MCF 10A (cell line): Measurements from ENCODE around the gene TARS1. TPM values are rescaled to one million over a fixed set of nuclear protein-coding genes. Genes with fewer than 3 reads are reported as not detected.

ENCODE experiments used
- BruUV-seq: library from RNA; stranded (reverse); fragments of 400-500 nt; replicated peaks from 2 replicates; lab custom pipeline; 2021; lab: Mats Ljungman, UMichigan
- CTCF ChIA-PET: fragments of 300-600 bp; sonication (Branson Sonifier 250); formaldehyde crosslinking; extraction: SDS; loops from one replicate; lab custom pipeline; 2021; ENCODE audit warnings: antibody characterized with exemption, inconsistent platforms; lab: Yijun Ruan, JAX
- POLR2A ChIA-PET: fragments of 300-600, 350-650 bp; sonication (Branson Sonifier 250); formaldehyde crosslinking; extraction: SDS; loops from one replicate; lab custom pipeline; 2020; ENCODE audit warnings: antibody characterized with exemption, inconsistent platforms; lab: Yijun Ruan, JAX
- DNase-seq: peaks from one replicate; pipeline ENCODE4 v3.0.0-alpha.2; 2018; ENCODE audit not compliant: unreplicated experiment
- H3K27ac Mint-ChIP-seq: one replicate; pipeline ENCODE4 v1.8.0; 2022; ENCODE audit warnings: mild to moderate bottlenecking, low read depth, mixed read lengths; ENCODE audit not compliant: unreplicated experiment
- H3K27me3 Mint-ChIP-seq: one replicate; pipeline ENCODE4 v1.8.0; 2022; ENCODE audit warnings: mixed read lengths; ENCODE audit not compliant: insufficient read depth, unreplicated experiment
- H3K36me3 Mint-ChIP-seq: one replicate; pipeline ENCODE4 v1.8.0; 2022; ENCODE audit warnings: mild to moderate bottlenecking, moderate library complexity, mixed read lengths; ENCODE audit not compliant: insufficient read depth, unreplicated experiment
- H3K4me1 Mint-ChIP-seq: one replicate; pipeline ENCODE4 v1.8.0; 2022; ENCODE audit warnings: mixed read lengths; ENCODE audit not compliant: insufficient read depth, unreplicated experiment
- H3K4me3 Mint-ChIP-seq: one replicate; pipeline ENCODE4 v1.8.0; 2022; ENCODE audit warnings: mild to moderate bottlenecking, moderate library complexity, mixed read lengths; ENCODE audit not compliant: unreplicated experiment
- H3K9me3 Mint-ChIP-seq: one replicate; pipeline ENCODE4 v1.8.0; 2022; ENCODE audit warnings: mixed read lengths; ENCODE audit not compliant: unreplicated experiment
- CTCF ChIP-seq: fragments of 200-600 bp; IDR thresholded peaks from one replicate; pipeline ENCODE4 v1.8.0; 2022; ENCODE audit warnings: antibody characterized with exemption, mild to moderate bottlenecking; ENCODE audit not compliant: unreplicated experiment
- intact Hi-C: fragments of 100-400 bp; cut with micrococcal nuclease; formaldehyde crosslinking; loops from 2 replicates; pipeline ENCODE4 v1.14.1; 2022
- total RNA-seq: library from RNA; stranded (reverse); gene quantifications from 2 replicates; pipeline ENCODE4 v1.2.3, GENCODE V29; 2022

The TARS1 gene
- total RNA-seq, 1 experiment from 2014 or later: 469 TPM

- BruUV-seq: no TSS peak
- ChIA-PET POLR2A (interaction anchor here (0.6 to 0.8 kb wide), 2 partner anchors 431 to 918 kb away, joined by 4 read pairs; no protein-coding TSS in a partner anchor), CTCF (no interaction called here)
- Mint-ChIP-seq H3K27ac (no peak overlapping the region), H3K36me3 (no peaks in the 10 kb centered on the region), H3K4me1 (no peaks in the 10 kb centered on the region), H3K9me3 (no peaks in the 10 kb centered on the region), H3K27me3 (no peaks in the 10 kb centered on the region), H3K4me3 (no peak overlapping the region)
- DNase-seq: no peak
- intact Hi-C loops: no loop called here
- TF ChIP-seq CTCF: no peak
These were observed 63.8 kb downstream of the TARS1 start for GRCh38 chr5:33504570-33504969.

- POLR2A ChIA-PET: no interaction called here
- CTCF ChIA-PET: no interaction called here
- no peak for TF ChIP-seq CTCF
- no peaks in the 10 kb centered on the region for H3K4me1 Mint-ChIP-seq
- intact Hi-C loops: no loop called here
- no peaks in the 10 kb centered on the region for H3K27me3 Mint-ChIP-seq
- DNase-seq: no peak
- no peaks in the 10 kb centered on the region for H3K9me3 Mint-ChIP-seq
- H3K27ac Mint-ChIP-seq: no peak overlapping the region
- no peak overlapping the region for H3K4me3 Mint-ChIP-seq
- H3K36me3 Mint-ChIP-seq: no peaks in the 10 kb centered on the region
- BruUV-seq: no TSS peak
These were observed 66.7 kb downstream of the TARS1 start for GRCh38 chr5:33507426-33507825.

- intact Hi-C loops: loop anchor here (1.0 kb wide), 1 partner anchor 19 kb away; no protein-coding TSS in a partner anchor
- CTCF ChIA-PET: interaction anchor here (0.6 kb wide), 1 partner anchor 821 kb away, joined by 3 read pairs; no protein-coding TSS in a partner anchor
These were observed 68.3 kb downstream of the TARS1 start for GRCh38 chr5:33509036-33509435.

More at GRCh38 chr5:33509036-33509435, 68.3 kb downstream of the TARS1 start:
- BruUV-seq: no TSS peak
- no peak for DNase-seq
- Mint-ChIP-seq H3K27me3 (no peaks in the 10 kb centered on the region), H3K9me3 (no peaks in the 10 kb centered on the region), H3K4me3 (no peak overlapping the region), H3K4me1 (no peaks in the 10 kb centered on the region), H3K27ac (no peak overlapping the region), H3K36me3 (no peaks in the 10 kb centered on the region)
- no peak for TF ChIP-seq CTCF
- POLR2A ChIA-PET: no interaction called here
